Measurements from ENCODE around the gene MBLAC1.

Gene MBLAC1, protein sequence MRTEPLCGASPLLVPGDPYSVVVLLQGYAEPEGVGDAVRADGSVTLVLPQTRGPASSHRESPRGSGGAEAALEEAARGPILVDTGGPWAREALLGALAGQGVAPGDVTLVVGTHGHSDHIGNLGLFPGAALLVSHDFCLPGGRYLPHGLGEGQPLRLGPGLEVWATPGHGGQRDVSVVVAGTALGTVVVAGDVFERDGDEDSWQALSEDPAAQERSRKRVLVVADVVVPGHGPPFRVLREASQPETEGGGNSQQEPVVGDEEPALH

DNA sequence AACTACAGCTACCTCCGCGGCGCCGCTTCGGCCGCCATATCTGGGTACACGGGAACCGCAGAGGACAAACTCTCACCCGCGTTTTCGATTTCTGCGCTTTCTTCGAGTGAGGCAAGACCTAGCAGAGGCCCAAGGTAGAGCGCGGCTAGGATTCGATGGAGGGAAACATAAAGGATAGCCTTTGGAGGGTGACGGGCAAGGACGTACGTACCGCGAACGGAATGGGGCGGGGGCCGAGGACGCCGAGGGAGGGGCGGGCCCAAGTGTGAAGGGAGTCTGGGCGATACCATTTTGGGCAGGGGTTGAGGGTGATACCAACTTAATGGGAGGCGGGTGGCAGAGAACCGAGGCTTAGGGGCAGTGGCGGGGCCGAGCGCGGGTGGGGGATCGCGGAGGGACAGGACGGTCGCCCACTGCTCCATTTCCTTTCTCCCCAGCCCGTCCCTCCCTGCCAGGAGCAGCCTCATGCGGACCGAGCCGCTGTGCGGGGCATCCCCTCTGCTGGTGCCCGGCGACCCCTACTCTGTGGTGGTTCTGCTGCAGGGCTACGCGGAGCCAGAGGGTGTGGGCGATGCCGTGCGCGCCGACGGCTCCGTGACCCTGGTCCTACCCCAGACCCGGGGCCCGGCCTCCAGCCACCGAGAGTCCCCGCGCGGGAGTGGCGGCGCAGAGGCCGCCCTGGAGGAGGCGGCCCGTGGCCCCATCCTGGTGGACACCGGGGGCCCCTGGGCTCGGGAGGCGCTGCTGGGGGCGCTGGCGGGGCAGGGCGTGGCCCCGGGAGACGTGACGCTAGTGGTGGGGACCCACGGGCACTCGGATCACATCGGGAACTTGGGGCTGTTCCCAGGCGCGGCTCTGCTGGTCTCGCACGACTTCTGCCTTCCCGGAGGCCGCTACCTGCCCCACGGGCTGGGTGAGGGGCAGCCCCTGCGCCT lies at the start of gene MBLAC1:
TSS of gene MBLAC1 (plus strand) at position 37 of the 935 bp plus-strand sequence. CDS start at position 466, 429 bp downstream.
- DNase-seq (ENCODE audit: low read depth in 1 of 2, low spot score in 1 of 2) = peak; percentile 79 to 80

DNA sequence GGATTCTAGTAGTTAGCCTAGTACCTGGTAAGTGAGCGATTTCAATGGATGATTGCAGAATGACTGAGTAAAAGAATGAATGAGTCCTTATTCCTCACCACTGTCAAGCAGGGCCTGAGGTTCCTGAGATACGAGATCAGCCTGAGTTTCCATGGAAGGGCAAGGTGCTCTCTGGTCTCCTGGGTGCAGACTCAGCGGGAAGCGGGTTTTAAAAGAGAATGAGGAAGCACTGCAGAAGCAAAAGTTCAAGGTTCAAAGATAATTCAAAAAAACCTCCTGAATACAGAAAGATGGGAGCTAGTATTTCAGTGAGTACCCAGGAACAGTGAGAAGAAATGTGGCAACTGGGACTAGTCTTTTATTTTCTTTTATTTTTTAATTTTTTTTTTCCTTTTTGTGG lies 49.6 kb upstream of the MBLAC1 start:
- no peak for DNase-seq (ENCODE audit: low read depth in 1 of 2, low spot score in 1 of 2)

DNA sequence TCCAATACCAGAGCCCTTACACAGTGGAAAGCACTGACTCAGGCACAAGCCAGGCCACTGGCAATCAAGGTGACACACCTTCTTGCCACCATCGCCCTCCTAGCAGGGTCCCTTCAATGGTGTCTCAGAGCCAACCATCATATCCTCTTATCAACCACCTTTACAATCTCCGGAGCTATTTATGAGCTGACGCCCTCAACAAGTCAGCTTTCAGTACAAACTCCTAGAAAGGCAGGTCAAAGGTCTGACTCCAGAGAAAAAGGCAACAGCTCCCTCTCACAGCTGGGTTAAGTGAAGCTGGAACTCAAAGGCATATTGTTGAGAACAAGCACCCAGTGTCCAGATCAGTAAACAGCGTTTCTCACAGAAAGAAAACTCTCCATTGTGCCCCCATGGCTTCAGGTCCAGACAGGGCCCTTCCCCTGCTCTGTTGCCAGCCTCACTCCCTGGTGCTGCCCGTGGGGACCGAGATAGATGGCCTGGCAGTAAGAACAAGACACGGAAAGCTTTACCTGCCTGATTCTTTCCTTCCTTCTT lies 47.7 kb upstream of the MBLAC1 start:
- no peak for DNase-seq (ENCODE audit: low read depth in 1 of 2, low spot score in 1 of 2)

DNA sequence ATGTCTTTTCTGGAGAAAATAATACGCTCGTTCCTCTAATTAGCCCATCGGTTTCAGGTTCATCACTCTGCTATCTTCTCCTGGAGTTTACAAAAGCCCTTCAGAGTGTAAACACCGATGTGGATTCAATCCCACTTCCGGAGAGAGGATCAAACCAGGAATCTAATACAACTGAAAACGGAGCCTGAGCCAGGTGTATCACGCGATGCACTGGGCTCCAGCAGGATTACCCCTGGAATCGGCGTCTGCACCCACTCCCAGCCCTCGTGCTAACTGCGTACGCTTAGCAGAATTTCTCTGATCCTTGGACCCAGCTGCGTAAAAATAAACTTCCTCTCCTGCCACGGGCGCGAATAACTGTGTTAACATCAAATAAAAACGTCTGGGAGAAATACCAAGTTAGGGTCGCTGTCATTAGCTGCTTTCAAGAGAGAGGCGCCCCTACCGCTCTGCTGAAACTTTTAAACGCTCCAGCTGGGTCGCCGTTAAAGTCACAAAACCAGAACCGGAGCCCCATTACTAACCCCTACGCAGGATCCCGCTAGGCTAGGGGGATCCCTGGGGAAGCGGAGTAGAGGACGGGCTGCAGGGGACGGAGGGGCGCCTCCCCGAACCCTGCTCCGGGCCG lies 45.7 kb upstream of the MBLAC1 start:
- DNase-seq (ENCODE audit: low read depth in 1 of 2, low spot score in 1 of 2) = peak in 1 of 2 donors; percentile 12

DNA sequence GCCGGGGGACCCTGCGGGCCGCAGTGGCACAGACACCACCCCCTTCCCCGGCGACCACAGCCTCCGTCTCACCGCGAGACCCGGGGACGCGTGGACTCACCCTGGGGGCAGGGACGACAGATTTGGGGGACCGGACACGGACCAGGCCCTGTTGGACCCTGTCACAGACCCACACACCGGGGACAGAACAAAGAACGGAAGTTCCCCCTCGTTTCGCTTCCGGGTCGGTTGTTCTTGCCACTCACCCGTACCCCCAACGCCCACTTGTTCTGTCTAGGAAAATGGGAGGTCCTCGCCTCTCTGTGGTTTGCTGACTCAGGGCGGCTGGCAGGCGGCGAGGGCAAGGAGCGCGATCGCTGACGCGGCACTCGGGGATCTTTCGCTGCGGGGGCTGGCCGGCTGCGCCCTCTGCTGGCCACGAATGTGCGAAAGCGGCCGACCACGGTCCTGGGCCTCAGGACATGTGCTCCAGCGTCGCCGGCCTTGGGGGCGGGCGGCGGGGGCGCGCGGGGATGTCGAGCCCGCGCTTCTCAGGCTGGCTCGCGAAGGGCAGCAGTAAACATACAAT lies 45.1 kb upstream of the MBLAC1 start, which contains the start of gene ZNF3:
TSS of gene ZNF3 (minus strand) at position 189 of the 568 bp plus-strand sequence. CDS start 4,366 bp downstream, outside the sequence.
- peak; percentile 93 to 94 for DNase-seq (ENCODE audit: low read depth in 1 of 2, low spot score in 1 of 2)

DNA sequence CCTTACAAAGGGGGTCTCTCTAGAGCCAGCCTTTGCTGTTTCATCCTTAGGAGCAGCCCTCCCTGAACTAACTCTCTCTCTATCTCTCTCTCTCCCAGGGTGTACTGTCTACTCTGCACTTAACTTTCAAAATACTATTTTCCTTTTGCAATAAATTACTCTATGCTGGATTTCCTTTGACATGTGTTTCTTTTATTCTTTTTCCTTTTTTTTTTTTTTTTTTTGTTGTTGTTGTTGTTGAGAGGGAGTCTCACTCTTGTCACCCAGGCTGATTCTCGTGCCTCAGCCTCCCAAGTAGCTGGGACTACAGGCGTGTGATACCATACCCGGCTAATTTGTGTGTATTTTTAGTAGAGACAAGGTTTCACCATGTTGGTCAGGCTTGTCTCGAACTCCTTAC lies 43.8 kb upstream of the MBLAC1 start:
- no peak for DNase-seq (ENCODE audit: low read depth in 1 of 2, low spot score in 1 of 2)

DNA sequence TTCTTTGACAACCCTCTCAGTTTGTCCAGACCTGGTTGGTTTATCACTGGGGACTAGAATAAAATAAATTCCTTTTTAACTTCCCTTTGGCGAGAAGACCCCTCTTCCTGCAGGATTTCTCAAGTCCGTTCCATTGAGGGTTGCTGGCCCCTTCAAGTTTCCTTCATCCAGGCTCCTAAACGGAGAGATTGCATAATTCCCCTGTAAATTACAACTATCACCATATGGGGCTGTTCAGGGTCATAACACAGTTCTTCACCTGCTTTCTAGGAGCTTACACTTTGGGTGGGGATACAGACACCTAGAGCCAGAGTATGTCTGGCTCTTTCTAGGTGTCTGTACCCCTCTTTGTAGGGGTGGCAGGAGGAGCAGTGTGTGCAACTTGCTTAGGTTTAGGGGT lies 41.3 kb upstream of the MBLAC1 start:
- no peak for DNase-seq (ENCODE audit: low read depth in 1 of 2, low spot score in 1 of 2)

DNA sequence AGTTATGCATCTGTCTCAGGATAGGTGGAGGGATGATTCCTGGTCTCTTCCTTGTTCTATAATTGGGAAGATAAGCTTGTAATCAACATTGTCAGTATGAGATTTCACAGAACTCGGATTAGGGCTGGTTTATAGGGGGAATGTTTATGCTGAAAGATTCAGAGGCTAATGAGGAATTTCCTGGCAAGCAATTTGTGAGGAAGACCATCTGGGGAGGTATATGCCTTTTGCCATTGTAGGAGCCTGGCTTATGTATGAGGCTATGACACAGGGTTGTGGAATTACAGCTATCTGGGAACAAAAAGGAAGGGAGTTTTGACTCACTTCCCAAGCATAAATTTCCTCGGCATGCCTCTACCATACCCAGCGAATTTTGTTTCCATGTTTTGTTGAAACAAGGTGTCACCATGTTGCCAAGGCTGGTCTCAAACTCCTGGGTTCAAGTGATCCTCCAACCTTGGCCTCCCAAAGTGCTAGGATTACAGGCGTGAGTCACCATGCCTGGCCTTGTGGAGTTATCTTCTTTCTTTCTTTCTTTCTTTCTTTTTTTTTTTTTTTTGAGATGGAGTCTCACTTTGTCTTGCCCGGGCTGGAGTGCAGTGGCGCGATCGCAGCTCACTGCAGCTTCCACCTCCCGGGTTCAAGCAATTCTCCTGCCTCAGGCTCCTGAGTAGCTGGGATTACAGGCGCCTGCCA lies 39.6 kb upstream of the MBLAC1 start:
- DNase-seq (ENCODE audit: low read depth in 1 of 2, low spot score in 1 of 2) = no peak

DNA sequence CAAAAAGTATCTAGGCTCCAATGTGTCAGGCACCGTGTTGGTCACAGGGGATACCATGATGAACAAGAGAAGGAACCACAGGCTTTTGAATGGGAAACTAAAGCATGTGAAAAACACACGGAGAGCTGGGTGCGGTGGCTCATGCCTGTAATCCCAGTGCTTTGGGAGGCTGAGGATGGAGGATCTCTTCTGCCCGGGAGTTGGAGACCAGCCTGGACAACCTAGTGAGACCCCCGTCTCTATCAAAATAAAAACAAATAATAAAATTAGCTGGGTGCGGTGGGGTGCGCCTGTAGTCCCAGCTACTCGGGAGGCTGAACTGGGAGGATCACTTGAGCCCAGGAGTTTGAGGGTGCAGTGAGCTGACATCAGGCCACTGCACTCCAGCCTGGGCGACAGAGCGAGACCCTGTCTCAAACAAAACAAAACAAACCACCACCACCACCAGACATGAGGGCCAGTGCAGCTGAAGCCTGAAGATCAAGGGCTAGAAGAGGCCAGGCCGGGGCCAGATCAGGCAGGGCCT lies 38.6 kb upstream of the MBLAC1 start:
- no peak for DNase-seq (ENCODE audit: low read depth in 1 of 2, low spot score in 1 of 2)

DNA sequence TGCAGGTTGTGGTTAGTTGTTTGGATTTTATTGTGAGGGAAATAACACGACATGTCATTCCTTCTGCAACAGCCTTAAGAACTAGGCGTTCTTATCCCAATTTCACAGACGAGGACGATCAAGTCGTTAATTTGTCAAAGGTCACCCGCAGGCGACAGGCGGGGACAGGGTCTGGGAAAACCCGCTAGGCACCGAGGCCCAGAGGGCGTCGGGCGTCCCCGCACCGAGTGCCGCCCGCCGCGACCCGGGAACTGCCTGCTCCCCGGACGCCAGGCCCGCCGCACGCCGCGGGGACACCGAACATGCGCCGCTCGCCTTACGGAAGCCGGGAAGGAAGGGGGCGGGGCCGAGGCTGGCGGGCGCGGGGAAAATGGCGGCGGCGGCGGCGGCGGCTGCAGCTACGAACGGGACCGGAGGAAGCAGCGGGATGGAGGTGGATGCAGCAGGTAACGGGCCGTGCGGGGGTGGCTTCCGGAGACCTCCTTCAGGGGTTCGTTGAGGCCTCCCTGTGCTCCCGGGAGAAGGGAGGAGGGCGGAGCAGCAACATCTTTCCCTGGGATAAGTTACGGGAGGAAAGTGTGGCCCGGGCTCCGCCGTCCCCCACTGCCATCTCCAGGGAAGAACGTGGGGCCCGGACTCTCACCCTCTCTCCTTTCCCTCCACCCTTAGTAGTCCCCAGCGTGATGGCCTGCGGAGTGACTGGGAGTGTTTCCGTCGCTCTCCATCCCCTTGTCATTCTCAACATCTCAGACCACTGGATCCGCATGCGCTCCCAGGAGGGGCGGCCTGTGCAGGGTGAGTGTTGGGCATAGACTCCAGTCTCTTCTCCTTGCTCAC lies 37.9 kb upstream of the MBLAC1 start, which contains the start of gene COPS6:
TSS of gene COPS6 (plus strand) at position 349 of the 837 bp plus-strand sequence. CDS start at position 371, 22 bp downstream.
- peak; percentile 76 to 87 for DNase-seq (ENCODE audit: low read depth in 1 of 2, low spot score in 1 of 2)

DNA sequence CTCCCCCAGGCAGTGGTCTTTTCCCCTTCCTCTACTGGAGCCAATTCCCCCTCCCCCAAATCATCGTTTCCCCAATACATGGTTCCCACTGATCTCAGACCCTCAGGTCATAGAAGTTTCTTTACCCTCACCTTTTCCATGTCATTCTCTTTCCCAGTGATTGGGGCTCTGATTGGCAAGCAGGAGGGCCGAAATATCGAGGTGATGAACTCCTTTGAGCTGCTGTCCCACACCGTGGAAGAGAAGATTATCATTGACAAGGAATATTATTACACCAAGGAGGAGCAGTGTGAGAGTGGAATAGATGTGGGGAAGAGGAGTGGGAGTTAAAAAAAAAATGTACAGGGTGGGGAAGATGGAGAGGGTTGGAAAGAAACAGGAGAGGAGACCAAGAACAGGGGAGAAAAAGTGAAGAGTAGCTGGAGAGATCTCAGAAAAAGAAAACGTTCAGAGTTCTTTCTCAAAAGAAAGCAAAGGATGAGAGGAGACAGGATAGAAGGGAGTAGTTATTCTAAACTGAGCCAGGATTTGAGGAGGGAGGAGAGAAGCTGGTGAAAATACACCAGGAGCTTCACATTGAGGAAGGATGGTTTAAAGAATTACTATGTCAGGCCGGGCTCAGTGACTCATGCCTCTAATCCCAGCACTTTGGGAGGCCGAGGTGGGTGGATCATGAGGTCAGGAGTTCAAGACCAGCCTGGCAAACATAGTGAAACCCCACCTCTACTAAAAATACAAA lies 37.1 kb upstream of the MBLAC1 start:
- no peak for DNase-seq (ENCODE audit: low read depth in 1 of 2, low spot score in 1 of 2)

DNA sequence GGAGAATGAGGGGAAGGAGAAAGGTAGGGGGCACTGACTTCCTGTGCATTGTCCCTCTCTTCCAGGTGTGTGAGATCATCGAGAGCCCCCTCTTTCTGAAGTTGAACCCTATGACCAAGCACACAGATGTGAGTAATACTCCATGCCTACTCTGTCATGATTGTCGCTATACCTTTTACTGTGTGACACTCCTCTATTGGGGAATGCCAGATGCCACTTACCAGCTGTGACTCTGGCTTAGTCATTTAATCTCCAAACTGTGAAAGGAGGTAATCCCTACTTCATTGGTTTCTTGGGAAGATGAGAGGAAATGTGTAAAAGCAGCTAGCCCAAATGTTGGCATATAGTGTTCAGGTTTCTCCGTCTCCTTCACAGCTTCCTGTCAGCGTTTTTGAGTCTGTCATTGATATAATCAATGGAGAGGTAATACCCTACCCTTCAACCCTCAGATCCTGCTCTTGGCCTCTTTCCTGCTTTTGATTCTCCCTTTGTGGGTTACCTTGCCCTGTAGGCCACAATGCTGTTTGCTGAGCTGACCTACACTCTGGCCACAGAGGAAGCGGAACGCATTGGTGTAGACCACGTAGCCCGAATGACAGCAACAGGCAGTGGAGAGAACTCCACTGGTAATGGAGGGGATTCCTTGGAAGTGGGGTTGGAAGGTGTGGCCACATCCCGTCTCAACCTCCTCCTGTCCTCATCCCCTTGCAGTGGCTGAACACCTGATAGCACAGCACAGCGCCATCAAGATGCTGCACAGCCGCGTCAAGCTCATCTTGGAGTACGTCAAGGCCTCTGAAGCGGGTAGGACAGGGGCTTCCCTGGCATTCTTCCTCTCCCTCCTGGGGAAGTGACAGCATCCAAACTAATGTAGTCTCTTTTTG lies 36.0 kb upstream of the MBLAC1 start:
- no peak for DNase-seq (ENCODE audit: low read depth in 1 of 2, low spot score in 1 of 2)

DNA sequence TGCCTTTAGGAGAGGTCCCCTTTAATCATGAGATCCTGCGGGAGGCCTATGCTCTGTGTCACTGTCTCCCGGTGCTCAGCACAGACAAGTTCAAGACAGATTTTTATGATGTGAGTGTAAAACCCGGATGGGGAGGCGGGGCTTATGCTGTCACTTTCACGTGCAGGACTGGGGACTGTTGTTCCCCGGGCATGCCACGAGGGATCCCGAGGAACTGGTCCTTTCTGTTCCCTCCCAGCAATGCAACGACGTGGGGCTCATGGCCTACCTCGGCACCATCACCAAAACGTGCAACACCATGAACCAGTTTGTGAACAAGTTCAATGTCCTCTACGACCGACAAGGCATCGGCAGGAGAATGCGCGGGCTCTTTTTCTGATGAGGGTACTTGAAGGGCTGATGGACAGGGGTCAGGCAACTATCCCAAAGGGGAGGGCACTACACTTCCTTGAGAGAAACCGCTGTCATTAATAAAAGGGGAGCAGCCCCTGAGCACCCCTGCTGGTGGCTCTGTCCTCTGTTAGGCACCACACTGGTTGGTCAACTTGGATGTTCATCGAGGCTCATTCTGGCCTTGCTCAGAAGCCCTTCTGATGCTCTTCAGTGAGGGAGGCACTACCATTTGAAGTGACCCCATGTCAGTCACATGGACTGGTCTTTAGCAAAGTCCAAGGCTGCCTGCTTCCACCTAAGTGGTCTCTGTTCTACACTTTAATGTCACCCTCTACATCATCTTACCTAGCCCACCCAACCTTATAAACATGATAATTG lies 35.2 kb upstream of the MBLAC1 start:
- no peak for DNase-seq (ENCODE audit: low read depth in 1 of 2, low spot score in 1 of 2)

DNA sequence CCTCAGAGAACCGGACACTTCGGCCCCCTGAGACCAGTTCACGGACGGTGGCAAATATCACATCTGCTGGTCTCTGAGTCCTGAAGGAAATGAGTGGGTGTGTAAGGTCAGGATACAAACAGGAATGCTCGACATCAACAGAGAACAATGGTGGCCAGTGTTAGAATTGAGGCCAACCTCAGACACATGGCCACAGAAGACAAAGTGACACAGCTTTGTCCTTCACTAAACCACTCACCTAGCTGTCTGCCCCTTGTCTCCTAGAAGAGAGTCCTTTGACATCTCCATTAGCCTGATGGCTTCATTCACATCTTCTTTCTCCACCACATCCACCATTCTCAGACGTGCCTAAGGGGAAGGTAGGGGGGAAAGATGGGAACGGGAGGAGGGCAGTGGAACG lies 33.7 kb upstream of the MBLAC1 start:
- DNase-seq (ENCODE audit: low read depth in 1 of 2, low spot score in 1 of 2) = no peak

DNA sequence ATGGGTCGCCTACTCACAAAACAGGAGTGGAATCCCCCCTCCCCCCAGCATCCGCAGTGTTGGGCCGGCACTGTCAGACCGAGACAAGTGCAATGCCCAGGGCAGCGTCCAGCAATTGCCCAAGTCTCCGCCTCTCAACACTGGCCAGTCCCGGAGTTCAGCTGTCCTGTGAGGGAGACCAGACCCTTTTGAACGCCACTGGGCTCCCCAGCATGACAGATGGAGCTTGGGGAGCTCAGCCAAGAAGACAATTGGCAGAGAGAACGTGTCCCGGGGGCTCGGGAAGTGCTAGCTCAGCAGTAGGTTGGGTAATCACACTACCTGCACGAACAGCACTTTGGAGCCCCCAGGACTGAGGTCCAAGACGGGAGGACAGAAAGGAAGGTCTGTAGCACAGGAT lies 33.3 kb upstream of the MBLAC1 start:
- no peak for DNase-seq (ENCODE audit: low read depth in 1 of 2, low spot score in 1 of 2)

DNA sequence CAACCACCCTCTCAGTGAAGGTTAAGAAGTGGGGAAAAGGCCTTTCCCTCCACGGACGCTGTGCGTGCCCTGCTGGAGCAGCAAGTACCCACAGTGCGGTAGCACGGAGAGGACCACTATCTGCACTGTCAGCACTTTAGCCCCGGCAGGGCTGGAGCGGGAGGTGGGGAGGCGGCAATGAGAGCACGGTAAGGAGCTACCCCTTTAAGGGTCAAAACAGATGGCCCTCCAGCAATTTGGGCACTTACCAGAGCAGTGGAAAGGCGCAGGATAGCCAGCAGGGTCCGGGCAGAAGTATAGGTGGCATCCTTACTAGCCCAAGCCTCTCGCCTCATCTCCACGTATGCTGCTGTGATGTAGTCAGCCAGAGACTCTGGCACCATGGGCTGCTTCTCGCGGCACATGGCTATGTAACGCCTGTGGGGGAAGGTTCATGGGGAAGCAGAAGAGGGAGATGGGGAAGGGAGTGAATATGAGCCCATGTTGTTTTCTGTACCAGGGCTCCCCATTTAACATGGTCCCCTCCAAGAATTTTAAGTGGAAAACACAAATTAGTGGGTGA lies 32.8 kb upstream of the MBLAC1 start:
- DNase-seq (ENCODE audit: low read depth in 1 of 2, low spot score in 1 of 2) = no peak

Data from stimulated activated CD4-positive, alpha-beta T cell treated with anti-CD3 and anti-CD28 coated beads, Interleukin-15, amount 100 ng/mL, for 1 hour (primary cell).